ENCODE results near the gene ISM1. TPM values are rescaled to one million over a fixed set of nuclear protein-coding genes. Genes with fewer than 3 reads are reported as not detected.

The ISM1 gene
- total and polyA plus RNA-seq, 2 experiments from 2014 or later = 0.15 to 0.63 TPM

GRCh38 chr20:13325796-13326340 lies 104.8 kb downstream of the ISM1 start:
- Mint-ChIP-seq H3K9me3 (peaks cover 9% of the 10 kb centered on the region; the same call in 2 of the 3 replicates), H3K27me3 (ENCODE audit: insufficient read depth, low read depth, poor library complexity) (no peaks in the 10 kb centered on the region), H3K27ac (no peak overlapping the region), H3K36me3 (ENCODE audit: low read depth) (peaks cover 6% of the 10 kb centered on the region; the same call in 2 of the 3 replicates), H3K4me1 (peaks cover 14% of the 10 kb centered on the region), H3K4me3 (no peak overlapping the region)
- DNase-seq (ENCODE audit: low spot score) (no peak), ATAC-seq (no peak)
- no peaks in the 10 kb centered on the region for H3F3A ChIP-seq (replicated peaks; ENCODE audit: low read depth)
- no peak overlapping the region for H3K4me3 ChIP-seq
- no peaks in the 10 kb centered on the region for H4K20me1 ChIP-seq (replicated peaks; ENCODE audit: insufficient read depth)
- TF ChIP-seq ETS1 (IDR thresholded peaks at IDR 0.05) = no peak
- no peak for TF ChIP-seq NANOG (IDR thresholded peaks at IDR 0.05; ENCODE audit: borderline replicate concordance)
- TF ChIP-seq JUNB (IDR thresholded peaks at IDR 0.05; ENCODE audit: unreplicated experiment) = no peak
- TF ChIP-seq REST (IDR thresholded peaks at IDR 0.05; ENCODE audit: unreplicated experiment) = no peak
- no peak for TF ChIP-seq ZNF114 (CRISPR knock-in tag; IDR thresholded peaks at IDR 0.05)
- TF ChIP-seq EZH2 (IDR thresholded peaks at IDR 0.05; ENCODE audit: low read depth, unreplicated experiment) = no peak
- TF ChIP-seq ZNF331 (CRISPR knock-in tag; IDR thresholded peaks at IDR 0.05; ENCODE audit: low read depth) = no peak
- TF ChIP-seq POLR2AphosphoS5 (IDR thresholded peaks at IDR 0.05; ENCODE audit: low read depth) = no peak
- no peak for TF ChIP-seq STAT1 (IDR thresholded peaks at IDR 0.05; ENCODE audit: unreplicated experiment)
- no peak for TF ChIP-seq EZH2phosphoT487 (IDR thresholded peaks at IDR 0.05; ENCODE audit: unreplicated experiment)
- no peak for TF ChIP-seq ZNF462 (CRISPR knock-in tag; IDR thresholded peaks at IDR 0.05)
- TF ChIP-seq CTCF (conservative IDR thresholded peaks at IDR 0.05; ENCODE audit: low read depth in 2 of 2) = no peak
- no peak for TF ChIP-seq CREB1 (CRISPR knock-in tag; IDR thresholded peaks at IDR 0.05; ENCODE audit: low read depth)
- H2AFZ ChIP-seq = no peak overlapping the region
- no peaks in the 10 kb centered on the region for H3K79me2 ChIP-seq (replicated peaks; ENCODE audit: insufficient read depth)
- H3K4me1 ChIP-seq (ENCODE audit: insufficient read depth) = no peaks in the 10 kb centered on the region; the same call in none of the 2 replicates
- no peak overlapping the region for H3K27ac ChIP-seq (ENCODE audit: low read depth)
- H3K27me3 ChIP-seq (ENCODE audit: insufficient read depth) = no peaks in the 10 kb centered on the region
- no peaks in the 10 kb centered on the region for H3K9me2 ChIP-seq (ENCODE audit: insufficient read depth)
- no peak overlapping the region for H3K4me2 ChIP-seq
- no peaks in the 10 kb centered on the region for H3K36me3 ChIP-seq (ENCODE audit: insufficient read depth)
